Measurements from ENCODE around the gene TBX4.

Gene TBX4

GRCh38 chr17:61418449-61418848 is 33.8 kb upstream of the TBX4 start:
- TF ChIP-seq GATA3 (IDR thresholded peaks at IDR 0.05; ENCODE audit: low read depth, low read length): no peak
- TF ChIP-seq GATA2 (IDR thresholded peaks at IDR 0.05; ENCODE audit: low read depth, low read length): no peak

GRCh38 chr17:61419496-61420046 is 32.7 kb upstream of the TBX4 start:
- TF ChIP-seq GATA2 (IDR thresholded peaks at IDR 0.05; ENCODE audit: low read depth, low read length) (no peak), GATA3 (IDR thresholded peaks at IDR 0.05; ENCODE audit: low read depth, low read length) (no peak)

- TF ChIP-seq GATA3 (IDR thresholded peaks at IDR 0.05; ENCODE audit: low read depth, low read length): no peak
- TF ChIP-seq GATA2 (IDR thresholded peaks at IDR 0.05; ENCODE audit: low read depth, low read length): no peak
Observed at GRCh38 chr17:61420052-61420451, 32.2 kb upstream of the TBX4 start.

- TF ChIP-seq GATA3 (IDR thresholded peaks at IDR 0.05; ENCODE audit: low read depth, low read length) (no peak), GATA2 (IDR thresholded peaks at IDR 0.05; ENCODE audit: low read depth, low read length) (no peak)
Observed at GRCh38 chr17:61420745-61421398, 31.4 kb upstream of the TBX4 start.

- no peak for TF ChIP-seq GATA2 (IDR thresholded peaks at IDR 0.05; ENCODE audit: low read depth, low read length)
- no peak for TF ChIP-seq GATA3 (IDR thresholded peaks at IDR 0.05; ENCODE audit: low read depth, low read length)
Observed at GRCh38 chr17:61421460-61421859, 30.8 kb upstream of the TBX4 start.

- no peak for TF ChIP-seq GATA3 (IDR thresholded peaks at IDR 0.05; ENCODE audit: low read depth, low read length)
- no peak for TF ChIP-seq GATA2 (IDR thresholded peaks at IDR 0.05; ENCODE audit: low read depth, low read length)
Observed at GRCh38 chr17:61422116-61422799, 30.0 kb upstream of the TBX4 start.

- TF ChIP-seq GATA3 (IDR thresholded peaks at IDR 0.05; ENCODE audit: low read depth, low read length): no peak
- no peak for TF ChIP-seq GATA2 (IDR thresholded peaks at IDR 0.05; ENCODE audit: low read depth, low read length)
Observed at GRCh38 chr17:61422869-61423268, 29.4 kb upstream of the TBX4 start.

- TF ChIP-seq GATA3 (IDR thresholded peaks at IDR 0.05; ENCODE audit: low read depth, low read length): no peak
- TF ChIP-seq GATA2 (IDR thresholded peaks at IDR 0.05; ENCODE audit: low read depth, low read length): no peak
Observed at GRCh38 chr17:61423967-61424649, 28.1 kb upstream of the TBX4 start.

- TF ChIP-seq GATA2 (IDR thresholded peaks at IDR 0.05; ENCODE audit: low read depth, low read length) (no peak), GATA3 (IDR thresholded peaks at IDR 0.05; ENCODE audit: low read depth, low read length) (no peak)
Observed at GRCh38 chr17:61425682-61426481, 26.3 kb upstream of the TBX4 start.

- TF ChIP-seq GATA3 (IDR thresholded peaks at IDR 0.05; ENCODE audit: low read depth, low read length): no peak
- TF ChIP-seq GATA2 (IDR thresholded peaks at IDR 0.05; ENCODE audit: low read depth, low read length): no peak
Observed at GRCh38 chr17:61426482-61427304, 25.5 kb upstream of the TBX4 start.

GRCh38 chr17:61427567-61427966 is 24.7 kb upstream of the TBX4 start:
- no peak for TF ChIP-seq GATA3 (IDR thresholded peaks at IDR 0.05; ENCODE audit: low read depth, low read length)
- no peak for TF ChIP-seq GATA2 (IDR thresholded peaks at IDR 0.05; ENCODE audit: low read depth, low read length)

GRCh38 chr17:61429274-61429673 is 22.9 kb upstream of the TBX4 start:
- TF ChIP-seq GATA3 (IDR thresholded peaks at IDR 0.05; ENCODE audit: low read depth, low read length) (no peak), GATA2 (IDR thresholded peaks at IDR 0.05; ENCODE audit: low read depth, low read length) (no peak)
